ENCODE data around the gene ACOT7.

The ACOT7 gene

GRCh38 chr1:6239213-6239752 is 154.3 kb downstream of the ACOT7 start:
- no peak for DNase-seq (ENCODE audit: low read depth, low spot score)
- Histone ChIP-seq H3K36me3 (ENCODE audit: insufficient read depth, insufficient read length, low read length) (no peaks in the 10 kb centered on the region), H3K9ac (ENCODE audit: insufficient read length, low read depth) (peak overlapping the region; percentile 56), H3K4me1 (ENCODE audit: insufficient read depth, insufficient read length) (peaks cover 3% of the 10 kb centered on the region), H3K4me3 (ENCODE audit: insufficient read length, low read depth) (no peak overlapping the region), H3K27me3 (ENCODE audit: insufficient read depth, insufficient read length) (peaks cover 28% of the 10 kb centered on the region), H3K9me3 (ENCODE audit: insufficient read depth, low read length) (no peaks in the 10 kb centered on the region)
- no peak for TF ChIP-seq ZNF274 (IDR thresholded peaks at IDR 0.05; ENCODE audit: low read depth, low read length)
- no peak for TF ChIP-seq YY1 (IDR thresholded peaks at IDR 0.05; ENCODE audit: insufficient read depth, insufficient read length)

DNA sequence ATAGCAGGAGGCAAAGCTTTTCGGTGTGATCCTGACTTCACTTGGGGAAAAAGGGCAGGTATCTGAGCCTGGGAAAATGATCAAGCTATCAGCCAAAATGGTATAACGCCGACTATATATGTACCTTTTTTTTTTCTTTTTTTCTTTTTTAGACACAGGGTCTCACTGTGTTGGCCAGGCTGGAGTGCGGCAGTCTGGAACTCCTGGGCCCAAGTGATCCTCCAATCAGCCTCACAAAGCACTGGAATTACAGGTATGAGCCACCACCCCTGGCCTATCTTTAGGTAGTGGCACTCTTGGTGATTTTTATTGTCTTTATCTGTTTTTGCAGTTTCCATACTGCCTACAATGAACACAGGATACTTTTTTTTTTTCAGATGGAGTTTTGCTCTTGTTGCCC is 156.5 kb downstream of the ACOT7 start:
- DNase-seq (ENCODE audit: low read depth, low spot score), result no peak
- Histone ChIP-seq H3K27me3 (ENCODE audit: insufficient read depth, insufficient read length) (peaks cover 11% of the 10 kb centered on the region), H3K4me1 (ENCODE audit: insufficient read depth, insufficient read length) (peaks cover 3% of the 10 kb centered on the region), H3K36me3 (ENCODE audit: insufficient read depth, insufficient read length, low read length) (peaks cover 10% of the 10 kb centered on the region), H3K4me3 (ENCODE audit: insufficient read length, low read depth) (peak overlapping the region; percentile 15), H3K9ac (ENCODE audit: insufficient read length, low read depth) (no peak overlapping the region), H3K9me3 (ENCODE audit: insufficient read depth, low read length) (no peaks in the 10 kb centered on the region)
- TF ChIP-seq SUZ12 (IDR thresholded peaks at IDR 0.05; ENCODE audit: extremely low read depth, insufficient read depth, insufficient read length) (no peak), YY1 (IDR thresholded peaks at IDR 0.05; ENCODE audit: insufficient read depth, insufficient read length) (no peak), ZNF274 (IDR thresholded peaks at IDR 0.05; ENCODE audit: low read depth, low read length) (no peak)

GRCh38 chr1:6235296-6235677 is 158.3 kb downstream of the ACOT7 start:
- peaks cover 3% of the 10 kb centered on the region for H3K4me1 ChIP-seq (ENCODE audit: insufficient read depth, insufficient read length)
- TF ChIP-seq ZNF274 (IDR thresholded peaks at IDR 0.05; ENCODE audit: low read depth, low read length) (no peak), YY1 (IDR thresholded peaks at IDR 0.05; ENCODE audit: insufficient read depth, insufficient read length) (no peak), SUZ12 (IDR thresholded peaks at IDR 0.05; ENCODE audit: extremely low read depth, insufficient read depth, insufficient read length) (no peak)

GRCh38 chr1:6234502-6235295 is 158.9 kb downstream of the ACOT7 start:
- peaks cover 23% of the 10 kb centered on the region for H3K36me3 ChIP-seq (ENCODE audit: insufficient read depth, insufficient read length, low read length)
- peak overlapping the region; percentile 83 for H3K9ac ChIP-seq (ENCODE audit: insufficient read length, low read depth)
- H3K4me1 ChIP-seq (ENCODE audit: insufficient read depth, insufficient read length), result peaks cover 3% of the 10 kb centered on the region
- no peaks in the 10 kb centered on the region for H3K27me3 ChIP-seq (ENCODE audit: insufficient read depth, insufficient read length)
- no peak for DNase-seq (ENCODE audit: low read depth, low spot score)
- peak overlapping the region; percentile 63 for H3K4me3 ChIP-seq (ENCODE audit: insufficient read length, low read depth)
- TF ChIP-seq SUZ12 (IDR thresholded peaks at IDR 0.05; ENCODE audit: extremely low read depth, insufficient read depth, insufficient read length) (no peak), YY1 (IDR thresholded peaks at IDR 0.05; ENCODE audit: insufficient read depth, insufficient read length) (no peak), ZNF274 (IDR thresholded peaks at IDR 0.05; ENCODE audit: low read depth, low read length) (no peak)
- H3K9me3 ChIP-seq (ENCODE audit: insufficient read depth, low read length), result no peaks in the 10 kb centered on the region

More at GRCh38 chr1:6235296-6235677, 158.3 kb downstream of the ACOT7 start:
- Histone ChIP-seq H3K36me3 (ENCODE audit: insufficient read depth, insufficient read length, low read length) (peaks cover 23% of the 10 kb centered on the region), H3K27me3 (ENCODE audit: insufficient read depth, insufficient read length) (no peaks in the 10 kb centered on the region), H3K9me3 (ENCODE audit: insufficient read depth, low read length) (no peaks in the 10 kb centered on the region), H3K9ac (ENCODE audit: insufficient read length, low read depth) (peak overlapping the region; percentile 83), H3K4me3 (ENCODE audit: insufficient read length, low read depth) (peak overlapping the region; percentile 63)
- no peak for DNase-seq (ENCODE audit: low read depth, low spot score)

DNA sequence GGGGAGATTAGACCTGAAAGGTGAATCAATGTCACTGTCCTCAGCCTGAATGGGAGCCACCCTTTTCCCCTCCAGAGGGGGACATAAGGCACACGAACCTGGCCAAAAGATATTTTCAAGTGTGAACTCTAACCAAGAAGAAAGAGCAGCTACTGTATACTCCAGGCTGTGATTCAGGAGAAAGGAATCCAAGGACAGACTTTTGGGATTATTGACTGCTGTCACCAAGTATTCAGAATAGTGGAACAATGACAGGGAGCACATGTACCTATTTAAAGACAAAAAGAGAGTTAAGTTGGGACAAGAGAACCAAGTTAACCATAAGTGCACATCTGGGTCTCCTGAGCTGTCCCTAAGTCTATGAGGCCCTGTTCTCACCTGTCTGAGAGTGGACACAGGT is 160.2 kb downstream of the ACOT7 start:
- Histone ChIP-seq H3K4me1 (ENCODE audit: insufficient read depth, insufficient read length) (peaks cover 3% of the 10 kb centered on the region), H3K9me3 (ENCODE audit: insufficient read depth, low read length) (no peaks in the 10 kb centered on the region), H3K36me3 (ENCODE audit: insufficient read depth, insufficient read length, low read length) (peaks cover 23% of the 10 kb centered on the region), H3K4me3 (ENCODE audit: insufficient read length, low read depth) (no peak overlapping the region), H3K9ac (ENCODE audit: insufficient read length, low read depth) (no peak overlapping the region), H3K27me3 (ENCODE audit: insufficient read depth, insufficient read length) (no peaks in the 10 kb centered on the region)
- TF ChIP-seq SUZ12 (IDR thresholded peaks at IDR 0.05; ENCODE audit: extremely low read depth, insufficient read depth, insufficient read length) (no peak), ZNF274 (IDR thresholded peaks at IDR 0.05; ENCODE audit: low read depth, low read length) (no peak), YY1 (IDR thresholded peaks at IDR 0.05; ENCODE audit: insufficient read depth, insufficient read length) (no peak)
- no peak for DNase-seq (ENCODE audit: low read depth, low spot score)

GRCh38 chr1:6225651-6226050 is 167.9 kb downstream of the ACOT7 start:
- peaks cover 35% of the 10 kb centered on the region for H3K36me3 ChIP-seq (ENCODE audit: insufficient read depth, insufficient read length, low read length)
- no peak overlapping the region for H3K4me3 ChIP-seq (ENCODE audit: insufficient read length, low read depth)
- H3K9me3 ChIP-seq (ENCODE audit: insufficient read depth, low read length), result no peaks in the 10 kb centered on the region
- no peak overlapping the region for H3K9ac ChIP-seq (ENCODE audit: insufficient read length, low read depth)
- H3K4me1 ChIP-seq (ENCODE audit: insufficient read depth, insufficient read length), result no peaks in the 10 kb centered on the region
- no peak for DNase-seq (ENCODE audit: low read depth, low spot score)
- no peak for TF ChIP-seq SUZ12 (IDR thresholded peaks at IDR 0.05; ENCODE audit: extremely low read depth, insufficient read depth, insufficient read length)
- no peak for TF ChIP-seq ZNF274 (IDR thresholded peaks at IDR 0.05; ENCODE audit: low read depth, low read length)
- TF ChIP-seq YY1 (IDR thresholded peaks at IDR 0.05; ENCODE audit: insufficient read depth, insufficient read length), result no peak
- no peaks in the 10 kb centered on the region for H3K27me3 ChIP-seq (ENCODE audit: insufficient read depth, insufficient read length)

DNA sequence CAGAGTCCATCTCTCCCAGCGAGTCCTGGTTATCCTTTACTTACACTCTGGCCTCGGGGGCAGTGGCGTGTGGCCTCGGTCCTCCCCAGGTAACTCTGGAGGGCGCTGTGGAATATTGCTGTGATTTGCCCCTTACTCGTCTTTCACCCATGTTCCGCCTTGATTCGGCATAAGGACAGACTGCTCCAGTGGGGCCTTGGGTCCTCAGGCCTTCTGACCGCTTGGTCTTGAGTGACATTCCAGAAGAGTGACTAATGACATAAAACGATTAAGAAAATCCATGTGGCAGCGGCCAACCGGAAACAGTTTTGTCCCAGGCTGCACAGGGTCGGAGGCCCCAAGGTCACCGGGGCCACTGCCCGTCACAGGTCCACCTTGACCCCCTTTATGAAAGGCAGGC is 168.8 kb downstream of the ACOT7 start:
- Histone ChIP-seq H3K4me1 (ENCODE audit: insufficient read depth, insufficient read length) (no peaks in the 10 kb centered on the region), H3K4me3 (ENCODE audit: insufficient read length, low read depth) (no peak overlapping the region), H3K9ac (ENCODE audit: insufficient read length, low read depth) (no peak overlapping the region), H3K36me3 (ENCODE audit: insufficient read depth, insufficient read length, low read length) (peaks cover 37% of the 10 kb centered on the region), H3K9me3 (ENCODE audit: insufficient read depth, low read length) (no peaks in the 10 kb centered on the region), H3K27me3 (ENCODE audit: insufficient read depth, insufficient read length) (no peaks in the 10 kb centered on the region)
- TF ChIP-seq SUZ12 (IDR thresholded peaks at IDR 0.05; ENCODE audit: extremely low read depth, insufficient read depth, insufficient read length) (no peak), ZNF274 (IDR thresholded peaks at IDR 0.05; ENCODE audit: low read depth, low read length) (no peak), YY1 (IDR thresholded peaks at IDR 0.05; ENCODE audit: insufficient read depth, insufficient read length) (no peak)
- DNase-seq (ENCODE audit: low read depth, low spot score), result no peak
